Mucosa of gallbladder (tissue), 1 donor: ENCODE results near the gene GPR149. TPM values are rescaled to one million over a fixed set of nuclear protein-coding genes. Genes with fewer than 3 reads are reported as not detected.
"Not testable (repeated sequence)": the region's sequence is repeated elsewhere in the genome, so short reads cannot be mapped to it uniquely, and the experiment has no call there.

Experiments used
- DNase-seq: peaks from one replicate; pipeline ENCODE4 v3.0.0-alpha.2; 2020; ENCODE audit warnings: low spot score
- total RNA-seq: library from RNA; stranded (reverse); gene quantifications from one replicate; pipeline ENCODE4 v1.2.1, GENCODE V29; 2021
- donor health status: DM: no; HTN: no; CAD: no.

GPR149 gene, protein sequence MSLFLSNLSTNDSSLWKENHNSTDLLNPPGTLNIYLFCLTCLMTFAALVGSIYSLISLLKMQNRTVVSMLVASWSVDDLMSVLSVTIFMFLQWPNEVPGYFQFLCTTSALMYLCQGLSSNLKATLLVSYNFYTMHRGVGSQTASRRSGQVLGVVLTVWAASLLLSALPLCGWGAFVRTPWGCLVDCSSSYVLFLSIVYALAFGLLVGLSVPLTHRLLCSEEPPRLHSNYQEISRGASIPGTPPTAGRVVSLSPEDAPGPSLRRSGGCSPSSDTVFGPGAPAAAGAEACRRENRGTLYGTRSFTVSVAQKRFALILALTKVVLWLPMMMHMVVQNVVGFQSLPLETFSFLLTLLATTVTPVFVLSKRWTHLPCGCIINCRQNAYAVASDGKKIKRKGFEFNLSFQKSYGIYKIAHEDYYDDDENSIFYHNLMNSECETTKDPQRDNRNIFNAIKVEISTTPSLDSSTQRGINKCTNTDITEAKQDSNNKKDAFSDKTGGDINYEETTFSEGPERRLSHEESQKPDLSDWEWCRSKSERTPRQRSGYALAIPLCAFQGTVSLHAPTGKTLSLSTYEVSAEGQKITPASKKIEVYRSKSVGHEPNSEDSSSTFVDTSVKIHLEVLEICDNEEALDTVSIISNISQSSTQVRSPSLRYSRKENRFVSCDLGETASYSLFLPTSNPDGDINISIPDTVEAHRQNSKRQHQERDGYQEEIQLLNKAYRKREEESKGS
- not detected for total RNA-seq

DNA sequence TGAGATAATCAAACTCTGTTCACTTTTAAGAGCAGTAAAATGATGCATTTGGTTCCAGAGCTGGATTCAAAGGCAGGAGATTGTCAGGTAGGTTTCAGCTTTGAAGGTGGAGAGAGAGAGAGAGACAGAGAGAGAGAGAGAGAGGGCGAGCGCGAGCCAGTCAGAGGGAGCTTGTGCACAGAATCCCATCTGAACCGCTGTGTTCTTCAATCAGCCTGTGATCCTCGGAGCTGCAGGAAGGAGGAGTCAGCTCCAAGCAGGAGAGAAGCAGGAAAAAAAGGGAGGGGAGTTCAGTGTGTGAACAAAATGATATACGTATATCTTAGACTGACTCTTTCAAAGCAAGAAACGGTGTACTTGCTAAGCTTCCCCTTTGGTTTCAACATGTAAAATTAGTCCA is at the start of gene GPR149:
TSS of gene GPR149 (minus strand) at position 177 of the 400 bp plus-strand sequence. CDS start 575 bp downstream, outside the sequence.
- DNase-seq, result no peak

DNA sequence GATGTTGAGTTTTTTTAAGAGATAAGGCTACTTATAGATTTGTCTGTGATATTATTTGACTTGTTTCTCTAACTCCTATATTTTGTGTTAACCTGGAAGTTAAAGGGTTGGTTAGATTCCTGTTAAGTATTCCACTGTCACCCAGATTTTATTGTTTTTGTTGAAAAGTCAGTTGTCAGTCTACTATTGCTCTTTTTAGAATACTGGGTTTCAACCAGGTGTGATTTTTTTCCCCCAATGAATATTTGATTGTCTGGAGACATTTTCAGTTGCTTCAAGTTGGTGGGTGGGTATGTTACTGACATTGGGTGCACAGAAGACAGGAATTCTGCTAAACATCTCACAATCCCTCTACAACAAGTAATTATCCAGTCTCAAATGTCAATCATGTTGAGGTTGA is 43.8 kb upstream of the GPR149 start:
- no peak for DNase-seq

DNA sequence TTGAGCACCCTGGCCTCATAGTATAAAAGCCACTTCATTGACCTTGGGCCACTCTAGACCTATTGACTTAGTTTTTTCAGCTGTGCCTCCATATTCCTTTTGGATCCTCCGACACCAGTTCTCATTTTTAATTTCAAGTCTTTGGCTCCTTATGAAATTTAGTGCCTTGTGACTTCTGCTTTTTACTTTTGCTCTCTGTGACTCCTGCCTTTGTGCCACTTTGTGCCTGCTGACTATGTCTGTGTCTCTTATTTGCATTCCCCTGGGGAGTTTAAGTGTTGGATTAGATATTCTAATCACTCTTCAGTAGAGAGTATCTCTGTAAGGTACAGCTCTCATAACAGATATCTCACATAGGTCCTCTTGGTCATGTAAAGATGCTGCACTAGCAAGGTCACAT is 39.6 kb upstream of the GPR149 start:
- DNase-seq, result no peak

DNA sequence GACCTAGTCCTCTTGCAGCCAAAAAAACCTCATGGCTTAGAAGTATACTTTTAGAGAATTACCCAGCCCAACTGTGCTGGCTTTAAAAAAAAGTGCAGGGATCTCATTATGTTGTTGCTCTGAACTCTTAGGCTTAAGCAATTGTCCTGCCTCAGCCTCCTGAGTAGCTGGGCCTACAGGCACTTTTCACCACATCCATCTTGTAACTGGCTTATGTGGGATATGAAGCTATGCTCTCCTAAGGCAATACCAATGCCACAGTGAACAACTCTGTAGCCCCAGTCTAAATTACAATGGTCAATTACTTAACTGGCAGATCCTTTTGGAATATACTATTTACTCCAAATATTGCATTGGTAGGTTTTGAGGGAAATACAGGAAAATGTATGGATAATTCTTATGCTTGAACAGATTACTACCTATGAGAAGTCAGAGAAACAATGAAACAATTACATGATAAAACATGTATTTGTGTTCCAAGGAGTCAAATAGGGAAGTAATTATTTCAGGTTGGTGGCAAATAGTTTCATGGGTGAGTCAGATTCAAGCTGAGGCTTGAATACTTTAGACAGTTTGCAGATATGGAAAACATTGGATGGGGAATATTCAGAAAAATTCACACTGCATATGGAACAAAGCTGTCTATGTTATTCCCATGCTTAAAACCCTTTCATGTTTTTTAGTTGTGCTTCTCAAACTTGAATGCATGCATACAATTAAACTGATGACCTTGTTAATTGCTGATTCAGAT is 34.6 kb upstream of the GPR149 start:
- DNase-seq, result no peak

DNA sequence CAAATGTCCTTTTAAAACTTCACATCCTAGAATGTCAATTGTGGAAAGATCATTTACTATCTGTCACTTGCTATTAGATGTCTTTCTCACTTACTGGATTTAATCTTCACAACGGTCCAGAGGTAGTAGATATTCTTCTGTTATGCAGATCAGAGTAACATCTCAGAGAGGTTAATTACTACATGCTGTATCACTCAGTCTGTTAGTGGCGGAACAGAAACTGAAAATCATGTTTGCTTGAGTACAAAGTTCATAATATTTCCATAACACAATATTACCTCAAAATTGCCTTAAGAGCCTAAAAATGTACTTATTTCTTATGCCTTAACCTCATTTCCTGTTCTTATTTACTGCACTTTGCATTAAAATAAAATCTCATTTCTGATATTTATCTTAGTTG is 28.6 kb upstream of the GPR149 start:
- no peak for DNase-seq

DNA sequence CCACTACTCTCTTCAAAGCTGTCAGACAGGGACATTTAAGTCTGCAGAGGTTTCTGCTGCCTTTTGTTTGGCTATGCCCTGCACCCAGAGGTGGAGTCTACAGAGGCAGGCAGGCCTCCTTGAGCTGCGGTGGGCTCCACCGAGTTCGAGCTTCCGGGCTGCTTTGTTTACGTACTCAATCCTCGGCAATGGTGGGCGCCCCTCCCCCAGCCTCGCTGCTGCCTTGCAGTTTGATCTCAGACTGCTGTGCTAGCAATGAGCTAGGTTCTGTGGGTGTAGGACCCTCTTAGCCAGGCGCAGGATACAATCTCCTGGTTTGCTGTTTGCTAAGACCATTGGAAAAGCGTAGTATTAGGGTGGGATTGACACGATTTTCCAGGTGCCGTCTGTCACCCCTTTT is 9.1 kb upstream of the GPR149 start:
- DNase-seq, result not testable (repeated sequence)

DNA sequence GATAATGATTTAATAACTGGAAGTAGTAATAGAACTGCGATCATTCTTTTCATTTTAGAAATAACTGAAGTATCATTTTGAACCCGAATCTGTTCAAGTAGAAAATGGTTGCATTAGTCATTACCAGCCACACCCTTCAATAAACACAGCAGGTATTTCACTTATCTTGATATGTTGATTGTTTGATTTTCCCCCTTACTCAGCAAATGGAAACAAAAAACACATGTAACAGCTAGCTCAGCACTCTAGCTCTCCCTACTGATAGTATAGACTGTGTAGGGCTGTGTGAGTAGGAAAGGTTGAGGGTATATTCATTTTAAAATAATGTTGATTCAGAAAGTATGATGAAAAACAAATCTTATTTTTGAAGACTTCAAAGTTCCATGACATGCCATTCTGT is 1.1 kb upstream of the GPR149 start:
- no peak for DNase-seq

DNA sequence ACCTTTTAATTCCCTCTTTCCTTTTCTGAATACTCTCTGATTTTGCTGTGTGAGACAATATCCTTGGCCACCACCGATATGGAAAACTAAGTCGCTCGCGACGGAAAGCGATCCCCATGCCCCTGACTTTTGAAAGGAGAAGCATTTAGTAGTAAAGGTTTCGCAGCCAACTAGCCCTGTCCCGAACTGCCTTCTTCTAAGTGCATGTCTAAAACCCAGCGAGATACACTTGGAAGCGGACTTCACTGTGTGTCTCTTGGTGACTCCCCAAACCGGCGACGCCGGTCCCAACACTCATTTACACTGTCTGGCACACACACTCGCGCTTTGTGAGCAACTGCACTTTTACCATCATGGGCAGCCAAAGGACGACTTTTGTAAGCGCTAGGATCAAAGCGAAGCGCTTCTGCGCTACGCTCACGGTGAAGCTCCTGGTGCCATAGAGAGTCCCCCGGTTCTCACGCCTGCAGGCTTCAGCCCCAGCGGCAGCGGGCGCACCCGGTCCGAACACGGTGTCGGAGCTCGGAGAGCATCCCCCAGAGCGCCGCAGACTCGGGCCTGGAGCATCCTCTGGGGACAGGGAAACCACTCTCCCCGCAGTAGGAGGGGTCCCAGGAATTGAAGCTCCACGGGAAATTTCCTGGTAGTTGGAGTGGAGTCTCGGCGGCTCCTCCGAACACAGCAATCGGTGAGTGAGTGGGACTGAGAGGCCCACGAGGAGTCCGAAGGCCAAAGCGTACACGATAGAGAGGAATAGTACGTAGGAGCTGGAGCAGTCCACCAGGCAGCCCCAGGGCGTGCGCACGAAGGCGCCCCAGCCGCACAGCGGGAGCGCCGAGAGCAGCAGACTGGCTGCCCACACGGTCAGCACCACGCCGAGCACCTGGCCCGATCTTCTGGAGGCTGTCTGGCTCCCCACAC is 1.4 kb downstream of the GPR149 start:
- DNase-seq, result no peak

DNA sequence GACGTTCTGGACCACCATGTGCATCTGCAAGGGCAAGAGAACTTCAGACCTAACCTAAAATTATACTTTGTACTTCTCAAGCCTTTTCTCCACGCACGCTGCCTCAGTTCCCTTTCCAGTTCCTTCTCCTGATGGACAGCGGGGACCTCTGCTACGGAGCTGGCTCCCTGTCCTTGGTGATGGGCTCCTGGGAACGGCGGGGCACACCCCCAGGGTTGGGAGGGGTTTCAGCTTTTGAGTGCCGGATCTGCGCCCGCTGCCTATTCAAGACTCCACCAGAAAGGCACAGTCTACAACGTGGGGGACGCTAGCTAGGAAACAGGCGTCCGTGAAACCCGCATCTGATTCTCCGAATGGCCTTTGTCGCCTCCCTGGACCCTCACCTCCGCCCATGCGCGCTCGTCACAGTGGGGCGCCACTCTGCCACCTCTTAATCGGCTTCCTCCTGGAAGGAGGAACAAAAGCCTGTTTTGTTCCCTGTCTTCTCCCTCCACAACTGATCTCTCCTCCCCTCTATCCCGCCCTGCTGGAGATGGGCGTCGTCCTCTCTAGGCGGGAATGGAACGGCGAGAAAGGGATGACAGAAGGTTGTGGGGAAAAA is 2.2 kb downstream of the GPR149 start:
- DNase-seq, result no peak

DNA sequence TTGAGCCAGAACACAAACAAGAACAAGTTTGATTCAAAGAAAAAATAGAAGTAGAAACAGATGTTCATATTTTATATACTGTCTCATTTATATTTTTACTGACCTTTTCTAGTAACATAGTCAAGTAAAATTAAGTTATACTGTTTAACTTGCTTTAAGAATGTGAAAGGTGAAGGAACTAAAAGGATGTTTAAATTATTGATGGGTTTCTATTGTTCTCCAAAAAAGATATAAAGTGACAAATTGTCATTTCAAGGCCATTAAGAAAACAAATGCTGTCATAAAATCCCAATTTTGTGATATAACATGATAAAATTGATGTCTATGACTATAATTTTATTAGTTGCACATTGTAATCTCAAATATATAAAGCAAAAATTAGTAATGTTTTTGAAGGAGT is 7.3 kb downstream of the GPR149 start:
- DNase-seq, result no peak

DNA sequence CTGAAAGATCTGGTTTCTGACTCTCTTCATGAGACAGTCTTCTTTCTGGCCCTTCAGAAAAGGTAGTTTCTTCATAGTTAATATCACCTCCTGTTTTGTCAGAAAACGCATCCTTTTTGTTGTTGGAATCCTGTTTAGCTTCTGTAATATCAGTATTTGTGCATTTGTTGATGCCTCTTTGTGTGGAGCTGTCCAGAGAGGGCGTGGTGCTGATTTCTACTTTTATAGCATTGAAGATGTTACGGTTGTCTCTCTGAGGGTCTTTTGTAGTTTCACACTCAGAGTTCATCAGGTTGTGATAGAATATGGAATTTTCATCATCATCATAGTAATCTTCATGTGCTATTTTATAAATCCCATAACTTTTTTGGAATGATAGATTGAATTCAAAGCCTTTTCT is 8.9 kb downstream of the GPR149 start:
- DNase-seq, result no peak

DNA sequence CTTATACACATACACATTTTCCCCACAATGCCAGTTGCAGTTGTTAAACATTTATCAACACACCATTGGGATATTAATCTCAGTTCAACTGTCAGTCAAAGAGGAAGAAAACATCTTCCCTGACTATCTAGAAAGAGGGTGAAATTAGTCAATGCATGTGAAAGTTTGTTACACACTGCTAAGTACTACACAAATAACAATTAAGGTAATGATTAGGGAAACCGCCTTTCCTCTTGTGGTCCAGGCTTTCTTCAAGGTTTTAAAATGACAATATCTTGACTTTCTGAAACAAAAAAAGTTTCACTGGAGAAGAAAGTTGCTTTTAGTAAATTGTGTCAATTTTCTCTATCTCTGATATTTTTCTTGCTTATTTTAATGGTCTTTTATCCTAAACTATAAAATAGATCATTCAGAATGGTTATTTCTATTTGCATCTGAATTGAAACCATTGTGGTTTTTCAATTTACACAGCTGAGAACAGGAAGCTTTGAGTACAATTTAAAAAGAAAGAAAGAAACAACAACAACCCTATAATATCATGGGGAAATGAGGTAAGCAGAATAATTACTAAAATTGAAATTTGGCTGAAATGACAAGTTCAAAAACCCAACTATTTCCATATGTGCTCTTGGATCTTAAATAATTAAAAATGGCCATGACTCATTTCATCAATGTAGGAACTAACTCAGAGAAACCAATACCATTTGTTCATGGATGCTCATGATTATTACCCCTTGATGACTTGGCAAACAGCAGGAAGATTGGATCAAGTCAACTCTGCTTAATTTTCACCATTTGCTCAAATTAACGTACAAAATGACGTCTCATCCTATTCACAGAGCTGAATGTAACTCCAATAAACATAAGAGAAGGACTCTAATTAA is 31.7 kb downstream of the GPR149 start:
- no peak for DNase-seq

DNA sequence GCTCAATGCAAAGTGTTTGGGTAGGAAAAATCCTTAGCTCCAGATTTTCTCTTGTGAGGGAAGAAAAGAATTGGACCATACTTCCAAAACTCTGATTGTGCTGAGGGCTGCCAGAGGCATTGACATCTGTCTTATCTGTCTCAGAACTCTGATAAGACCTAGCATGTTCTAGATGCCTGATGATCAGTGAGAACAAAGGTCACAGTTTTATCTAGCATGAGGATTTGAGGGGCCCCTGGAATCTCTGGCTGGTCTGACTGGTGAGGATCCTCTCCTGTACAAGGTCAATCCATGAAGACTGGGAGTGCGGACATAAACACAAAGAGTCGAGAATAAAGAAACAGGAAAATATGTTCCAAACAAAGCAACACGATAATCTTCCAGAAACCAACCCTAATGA is 40.1 kb downstream of the GPR149 start:
- no peak for DNase-seq

DNA sequence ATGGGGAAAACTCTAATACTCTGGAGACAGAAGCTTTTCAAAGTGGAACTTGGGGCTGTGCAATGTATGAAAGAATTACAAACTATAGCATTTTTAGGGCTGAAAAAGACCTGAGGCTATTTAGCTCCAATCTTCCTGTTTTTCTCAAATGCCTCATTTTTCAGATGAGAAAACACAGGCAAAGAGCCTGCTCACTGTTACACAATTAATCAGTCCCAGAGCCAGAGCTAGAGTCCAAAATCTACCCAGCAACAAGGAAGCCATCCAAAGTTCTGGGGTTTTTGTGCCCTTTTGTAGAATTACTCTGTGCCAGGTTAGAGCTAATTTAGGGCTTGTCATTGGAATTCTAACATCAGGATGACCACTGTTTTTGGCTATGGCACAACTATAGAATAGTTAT is 45.5 kb downstream of the GPR149 start:
- no peak for DNase-seq

DNA sequence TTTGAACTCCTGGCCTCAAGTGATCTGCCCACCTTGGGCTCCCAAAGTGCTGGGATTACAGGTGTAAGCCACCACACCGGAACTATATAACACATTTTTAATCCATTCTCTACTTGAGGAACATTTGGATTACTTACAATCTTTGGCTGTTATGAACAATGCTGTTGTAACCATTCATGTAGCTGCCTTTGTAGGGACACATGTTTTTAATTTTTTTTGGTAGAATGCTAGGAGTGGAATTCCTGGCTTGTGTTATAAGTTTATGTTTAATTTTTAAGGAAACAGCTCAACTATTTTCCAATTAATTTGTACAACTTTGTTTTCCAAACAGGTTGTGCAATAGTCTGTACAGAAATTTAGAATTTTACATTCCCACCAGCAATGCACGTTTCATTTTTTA is 51.7 kb downstream of the GPR149 start:
- DNase-seq, result no peak

DNA sequence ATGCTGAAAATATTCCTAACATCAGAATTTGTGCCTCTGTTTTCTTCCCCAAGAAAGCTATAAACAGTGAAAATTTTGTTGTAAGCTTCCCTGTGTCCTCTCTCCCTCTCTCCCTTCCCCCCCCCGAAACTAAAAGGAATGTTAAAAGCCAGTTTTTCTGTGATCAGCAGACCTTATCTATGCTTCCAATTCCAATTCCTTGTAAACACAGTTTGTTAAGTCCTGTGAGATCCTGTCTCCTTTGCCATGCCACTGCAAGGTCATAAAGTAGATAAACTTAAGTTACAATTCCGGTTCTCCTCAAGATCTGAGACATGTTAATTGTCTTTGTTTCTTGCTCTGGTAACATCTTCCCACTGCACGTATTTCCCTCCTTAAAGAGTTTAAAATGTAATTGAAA is 62.8 kb downstream of the GPR149 start:
- DNase-seq, result no peak

DNA sequence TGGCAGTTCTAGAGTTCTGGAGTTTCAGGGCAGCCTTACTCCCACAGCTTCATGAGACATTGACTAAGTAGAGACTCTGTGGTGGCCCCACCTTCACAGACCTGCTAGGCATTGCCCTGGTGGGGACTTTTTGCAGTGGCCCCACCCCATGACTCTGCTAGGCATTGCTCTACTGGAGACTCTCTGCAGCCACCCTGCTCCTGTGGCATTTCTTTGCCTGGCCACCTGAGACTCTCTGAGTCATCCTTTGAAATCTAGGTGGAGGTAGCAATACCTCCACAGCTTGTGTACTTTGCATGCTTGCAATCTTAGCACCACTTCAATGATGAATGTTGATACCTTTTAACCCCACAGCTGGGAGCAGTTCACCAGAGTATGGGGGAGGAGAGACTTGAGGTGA is 65.1 kb downstream of the GPR149 start:
- DNase-seq, result no peak

DNA sequence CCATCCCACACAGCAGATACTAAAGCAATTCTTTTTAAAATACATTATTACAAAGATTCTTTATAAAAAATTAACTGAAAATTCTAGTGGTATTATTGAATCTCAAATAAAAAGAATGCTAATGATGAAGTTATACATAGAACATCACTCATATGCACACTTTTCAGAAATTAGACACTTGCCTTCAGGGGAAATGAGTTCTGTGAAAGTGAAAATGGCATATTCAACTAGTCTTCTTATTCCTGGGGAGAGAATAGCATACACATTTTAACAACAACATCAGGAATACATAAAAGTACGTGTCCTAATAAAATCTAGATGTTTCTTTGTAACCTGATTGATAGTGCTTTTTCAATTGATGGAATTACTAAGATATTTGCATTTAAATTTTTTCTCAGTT is 68.9 kb downstream of the GPR149 start:
- no peak for DNase-seq

DNA sequence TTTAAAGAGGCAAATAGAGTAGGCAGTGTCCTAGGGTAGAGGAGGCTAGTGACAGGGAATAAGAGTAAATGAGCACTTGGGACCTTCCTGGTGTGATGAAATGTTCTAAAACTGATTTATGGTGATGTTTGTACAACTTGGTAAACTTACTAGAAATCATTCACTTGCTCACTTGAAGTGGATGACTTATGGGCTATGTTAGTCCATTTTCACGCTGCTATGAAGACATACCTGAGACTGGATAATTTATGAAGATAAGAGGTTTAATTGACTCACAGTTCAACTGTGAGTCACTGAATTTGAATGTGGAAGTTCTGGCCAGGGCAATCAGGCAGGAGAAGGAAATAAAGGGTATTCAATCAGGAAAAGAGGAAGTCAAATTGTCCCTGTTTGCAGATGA is 74.0 kb downstream of the GPR149 start:
- DNase-seq, result no peak

DNA sequence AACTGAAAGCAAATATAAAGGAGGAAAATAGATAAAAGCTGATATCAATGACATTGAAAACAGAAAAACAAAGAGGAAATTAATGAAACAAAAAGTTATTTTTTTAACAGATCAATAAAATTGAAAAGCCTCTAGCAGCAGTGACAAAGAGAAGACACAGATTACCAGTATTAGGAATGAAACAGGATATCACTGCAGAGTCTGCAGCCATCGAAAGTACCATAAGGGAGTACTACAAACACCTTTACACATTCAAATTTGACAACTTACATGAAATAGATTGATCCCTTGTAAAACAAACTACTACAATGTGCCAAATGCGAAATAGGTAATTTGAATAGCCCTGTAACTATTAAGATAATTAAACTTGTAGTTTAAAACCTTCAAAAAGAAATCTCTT is 80.8 kb downstream of the GPR149 start:
- DNase-seq, result no peak
